GM12874 (cell line): ENCODE data around the gene PRKAB2.

ENCODE experiments used
- CTCF ChIP-seq: IDR thresholded peaks from 2 replicates; pipeline ENCODE4 v1.5.1; 2011; ENCODE audit warnings: low read depth, mild to moderate bottlenecking, control low read depth, low read length, moderate library complexity; ENCODE audit not compliant: insufficient read depth

The PRKAB2 gene

GRCh38 chr1:147213271-147213670, 41.0 kb upstream of the PRKAB2 start:
- no peak for TF ChIP-seq CTCF

- TF ChIP-seq CTCF = no peak
Measured at GRCh38 chr1:147211577-147211976, 39.3 kb upstream of the PRKAB2 start.

GRCh38 chr1:147210987-147211386, 38.7 kb upstream of the PRKAB2 start:
- TF ChIP-seq CTCF = no peak

GRCh38 chr1:147209825-147210821, 37.9 kb upstream of the PRKAB2 start:
- TF ChIP-seq CTCF = no peak

- no peak for TF ChIP-seq CTCF
Measured at GRCh38 chr1:147208619-147209018, 36.3 kb upstream of the PRKAB2 start.

GRCh38 chr1:147207192-147207591, 34.9 kb upstream of the PRKAB2 start:
- no peak for TF ChIP-seq CTCF

GRCh38 chr1:147204080-147204479, 31.8 kb upstream of the PRKAB2 start:
- TF ChIP-seq CTCF = no peak
